K562 (cell line): ENCODE measurements around the gene LIPI. TPM values are rescaled to one million over a fixed set of nuclear protein-coding genes. Genes with fewer than 3 reads are reported as not detected.

Experiments used
- ATAC-seq: fragments of 200-7000 bp; cut with Tn5 transposase; 3 replicates; pipeline ENCODE4 v1.9.1; 2020; ENCODE audit warnings: moderate library complexity
- BruUV-seq: library from RNA; stranded (reverse); fragments of 400-500 nt; replicated peaks from 2 replicates; lab custom pipeline; 2021; lab: Mats Ljungman, UMichigan
- CTCF ChIA-PET: fragments of 300-600 bp; formaldehyde crosslinking; extraction: SDS; loops from one replicate; lab custom pipeline; 2021; ENCODE audit warnings: low intra/inter-chr PET ratio; lab: Yijun Ruan, JAX
- POLR2A ChIA-PET: fragments of 300-600, 350-650 bp; sonication (Branson Sonifier 250); formaldehyde crosslinking; extraction: SDS; loops from one replicate; lab custom pipeline; 2021; ENCODE audit warnings: antibody characterized with exemption, inconsistent platforms; lab: Yijun Ruan, JAX
- DNase-seq, 4 experiments: peaks; one replicate each; pipeline versions ENCODE4 v3.0.0 to v3.0.0-alpha.2; 2011 to 2018; ENCODE audit warnings: low spot score in 3 of 4, mixed read lengths in 3 of 4; ENCODE audit errors: extremely low read depth in 1 of 4
- FAIRE-seq: peaks from 2 replicates; lab custom pipeline; 2011; peaks lifted over from hg19 to GRCh38; lab: Jason Lieb, UNC
- H2AFZ ChIP-seq: 2 replicates; pipeline ENCODE4 v1.6.0; 2011; ENCODE audit warnings: low read depth, low read length, control low read depth, inconsistent platforms
- H3K27ac ChIP-seq: fragments of 200-600 bp; 3 replicates; pipeline ENCODE4 v1.8.0; 2011; ENCODE audit warnings: low read depth, mild to moderate bottlenecking, control low read depth, inconsistent platforms, low read length, moderate library complexity, mixed read lengths; ENCODE audit errors: extremely low read depth
- H3K27me3 ChIP-seq, 2 experiments: fragments of 300-600 bp in 1 of 2; 2 replicates in 1 of 2; 3 replicates in 1 of 2; pipeline versions ENCODE4 v1.6.0 to v1.8.0; 2011; ENCODE audit warnings: inconsistent platforms in 2 of 2, low read length in 2 of 2, mild to moderate bottlenecking in 1 of 2, mixed read lengths in 1 of 2, moderate library complexity in 1 of 2; ENCODE audit not compliant: control insufficient read depth in 2 of 2, insufficient read depth in 2 of 2
- H3K36me3 ChIP-seq: fragments of 300-600 bp; 3 replicates; pipeline ENCODE4 v1.8.0; 2011; ENCODE audit warnings: mild to moderate bottlenecking, low read length, inconsistent platforms; ENCODE audit not compliant: control insufficient read depth, insufficient read depth
- H3K4me1 ChIP-seq, 2 experiments: fragments of 200-600 bp in 1 of 2; replicated peaks in 1 of 2; 2 replicates in 1 of 2; 3 replicates in 1 of 2; pipeline versions ENCODE4 v1.5.1 to v1.8.0; 2011; ENCODE audit warnings: inconsistent platforms in 2 of 2, low read length in 2 of 2, mild to moderate bottlenecking in 1 of 2, mixed read lengths in 1 of 2, moderate library complexity in 1 of 2; ENCODE audit not compliant: control insufficient read depth in 2 of 2, insufficient read depth in 2 of 2
- H3K4me2 ChIP-seq: 2 replicates; pipeline ENCODE4 v1.6.1; 2011; ENCODE audit warnings: low read length, control low read depth, inconsistent platforms, mixed read lengths; ENCODE audit not compliant: insufficient read depth
- H3K4me3 ChIP-seq: fragments of 200-600 bp; sonication (generic), shearing (Covaris generic); 2 replicates; pipeline ENCODE4 v1.5.1; 2016; ENCODE audit warnings: control low read depth, inconsistent platforms
- H3K79me2 ChIP-seq: fragments of 200-600 bp; 3 replicates; pipeline ENCODE4 v1.8.0; 2011; ENCODE audit warnings: low read length, inconsistent platforms; ENCODE audit not compliant: control insufficient read depth, insufficient read depth
- H3K9ac ChIP-seq, 2 experiments: 2 replicates each; pipeline versions ENCODE4 v1.6.0 to v1.6.1; 2011; ENCODE audit warnings: low read depth in 2 of 2, low read length in 2 of 2, control low read depth in 1 of 2, inconsistent platforms in 1 of 2, mild to moderate bottlenecking in 1 of 2, mixed read lengths in 1 of 2; ENCODE audit not compliant: insufficient read depth in 1 of 2
- H3K9me1 ChIP-seq: one replicate; pipeline ENCODE4 v1.6.0; 2011; ENCODE audit warnings: inconsistent platforms, mild to moderate bottlenecking, low read length, moderate library complexity; ENCODE audit not compliant: control insufficient read depth, insufficient read depth
- H3K9me3 ChIP-seq: replicated peaks from 2 replicates; pipeline ENCODE4 v1.5.1; 2011; ENCODE audit warnings: low read depth, low read length, inconsistent platforms; ENCODE audit not compliant: control insufficient read depth, insufficient read depth
- H4K20me1 ChIP-seq: replicated peaks from 2 replicates; pipeline ENCODE4 v1.6.1; 2011; ENCODE audit warnings: low read length, inconsistent platforms, mixed read lengths; ENCODE audit not compliant: control insufficient read depth, insufficient read depth
- FOXK1 ChIP-seq: sonication (generic); formaldehyde crosslinking; IDR thresholded peaks from 2 replicates; pipeline ENCODE4 v1.8.0; 2022; ENCODE audit warnings: missing genetic modification reagents, mild to moderate bottlenecking, borderline replicate concordance
- GATAD2A ChIP-seq: fragments of 450-650 bp; IDR thresholded peaks from 2 replicates; pipeline ENCODE4 v1.6.1; 2017
- HEY1 ChIP-seq: fragments of 250-450 bp; sonication (Bioruptor Pico); IDR thresholded peaks from 2 replicates; pipeline ENCODE4 v1.5.0; 2020; ENCODE audit warnings: mild to moderate bottlenecking, moderate library complexity, borderline replicate concordance
- NFATC3 ChIP-seq: fragments of 450-650 bp; IDR thresholded peaks from 2 replicates; pipeline ENCODE4 v1.6.1; 2017; ENCODE audit warnings: mild to moderate bottlenecking
- NFE2 ChIP-seq: IDR thresholded peaks from 2 replicates; pipeline ENCODE4 v1.6.1; 2014; ENCODE audit warnings: antibody characterized with exemption, low read depth
- SMARCC2 ChIP-seq: fragments of 450-650 bp; IDR thresholded peaks from 2 replicates; pipeline ENCODE4 v1.6.1; 2017; ENCODE audit warnings: antibody characterized with exemption, moderate library complexity, mild to moderate bottlenecking, low read depth
- XRCC4 ChIP-seq: IDR thresholded peaks from one replicate; pipeline ENCODE4 v1.6.1; 2011; ENCODE audit not compliant: insufficient read depth, insufficient read length; ENCODE audit errors: extremely low read depth
- ZNF76 ChIP-seq: fragments of 250-450 bp; sonication (Bioruptor Pico); IDR thresholded peaks from 2 replicates; pipeline ENCODE4 v1.4.0; 2020; ENCODE audit warnings: mild to moderate bottlenecking, moderate library complexity, borderline replicate concordance
- ZZZ3 ChIP-seq: fragments of 450-650 bp; IDR thresholded peaks from 2 replicates; pipeline ENCODE4 v1.6.1; 2016; ENCODE audit warnings: antibody characterized with exemption, mild to moderate bottlenecking, moderate library complexity
- WGBS: fragments of 100-300 bp; shearing (Covaris generic); methylation state at CpG from one replicate; pipeline ENCODE4 v1.1.6; 2016; ENCODE audit warnings: low coverage, mixed read lengths; ENCODE audit not compliant: insufficient coverage; ENCODE audit errors: missing lambda C conversion rate; 5-methylcytosine and 5-hydroxymethylcytosine counted together
- in situ Hi-C: fragments of 300-500 bp; cut with MboI; formaldehyde crosslinking; loops from 4 replicates; pipeline ENCODE4 v1.15.0; 2018; ENCODE audit warnings: inconsistent platforms, mixed read lengths
- intact Hi-C: fragments of 100-400 bp; cut with micrococcal nuclease; formaldehyde crosslinking; loops from 2 replicates; pipeline ENCODE4 v1.14.2; 2022
- polyA plus RNA-seq, 8 experiments: library from polyadenylated mRNA; depleted of rRNA in 4 of 8; stranded (reverse) in 5 of 8; unstranded in 3 of 8; fragments of >200 nt; fragmentation: Nextera tagmentation in 2 of 8; fragmentation: Illumina TruSeq in 1 of 8; extraction: Ambion mirVana in 2 of 8; extraction: Trizol in 1 of 8; gene quantifications; 2 replicates each; pipeline versions ENCODE4 v1.2.1 to v1.2.3, GENCODE V29; 2011 to 2014; ENCODE audit warnings: inconsistent platforms in 1 of 8, missing spikeins in 1 of 8
- total RNA-seq, 7 experiments: library from RNA; depleted of rRNA in 6 of 7; stranded (reverse); fragments of >200 nt in 6 of 7; fragmentation: Illumina TruSeq in 2 of 7; extraction: Trizol in 2 of 7; gene quantifications; 2 replicates each; pipeline versions ENCODE4 v1.2.1 to v1.2.3, GENCODE V29; 2011 to 2021; ENCODE audit warnings: low replicate concordance in 1 of 7
- TF ChIP-seq, protein P1 (sequence below): fragments of 450-650 bp; formaldehyde crosslinking; IDR thresholded peaks from 2 replicates; pipeline ENCODE4 v1.4.0; 2020; ENCODE audit warnings: mild to moderate bottlenecking, mixed read lengths

The LIPI gene
- total and polyA plus RNA-seq, 9 of the 15 experiments (the other 6 are each of a cell fraction or from before 2014, with no cell fraction given), result not detected

- Histone ChIP-seq H3K4me3 (no peak overlapping the region), H3K4me1 (no peaks in the 10 kb centered on the region; a peak in 1 of 5 replicates), H3K4me2 (no peak overlapping the region), H3K9ac (no peak overlapping the region), H3K79me2 (no peaks in the 10 kb centered on the region), H3K9me3 (no peaks in the 10 kb centered on the region), H3K36me3 (no peaks in the 10 kb centered on the region), H3K9me1 (no peaks in the 10 kb centered on the region), H4K20me1 (no peaks in the 10 kb centered on the region), H3K27me3 (no peaks in the 10 kb centered on the region), H3K27ac (no peak overlapping the region), H2AFZ (no peak overlapping the region)
- 21% methylated on average over 2 of the region's 2 CpGs for WGBS
- ATAC-seq (no peak), DNase-seq (no peak), FAIRE-seq (no peak)
- TF ChIP-seq HEY1 (CRISPR knock-in tag) (no peak), ZZZ3 (no peak), XRCC4 (no peak), SMARCC2 (no peak), ZNF76 (CRISPR knock-in tag) (no peak), NFATC3 (no peak), NFE2 (no peak), FOXK1 (no peak), GATAD2A (no peak)
- TF ChIP-seq, protein P1, sequence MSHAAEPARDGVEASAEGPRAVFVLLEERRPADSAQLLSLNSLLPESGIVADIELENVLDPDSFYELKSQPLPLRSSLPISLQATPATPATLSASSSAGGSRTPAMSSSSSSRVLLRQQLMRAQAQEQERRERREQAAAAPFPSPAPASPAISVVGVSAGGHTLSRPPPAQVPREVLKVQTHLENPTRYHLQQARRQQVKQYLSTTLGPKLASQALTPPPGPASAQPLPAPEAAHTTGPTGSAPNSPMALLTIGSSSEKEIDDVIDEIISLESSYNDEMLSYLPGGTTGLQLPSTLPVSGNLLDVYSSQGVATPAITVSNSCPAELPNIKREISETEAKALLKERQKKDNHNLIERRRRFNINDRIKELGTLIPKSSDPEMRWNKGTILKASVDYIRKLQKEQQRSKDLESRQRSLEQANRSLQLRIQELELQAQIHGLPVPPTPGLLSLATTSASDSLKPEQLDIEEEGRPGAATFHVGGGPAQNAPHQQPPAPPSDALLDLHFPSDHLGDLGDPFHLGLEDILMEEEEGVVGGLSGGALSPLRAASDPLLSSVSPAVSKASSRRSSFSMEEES (CRISPR knock-in tag), result no peak
- in situ Hi-C loops, result no loop called here
- POLR2A ChIA-PET, result no interaction called here
- no TSS peak for BruUV-seq
- CTCF ChIA-PET, result no interaction called here
- intact Hi-C loops, result no loop called here
These were observed 28.5 kb upstream of the LIPI start for GRCh38 chr21:14239281-14239680.
